IPS-NIHi7 (cell line): ENCODE measurements around the gene ADGRL3.

ENCODE experiments used
- DNase-seq: peaks from one replicate; pipeline ENCODE4 v3.0.0; 2012; ENCODE audit warnings: mixed read lengths; ENCODE audit errors: extremely low spot score

Gene ADGRL3

DNA sequence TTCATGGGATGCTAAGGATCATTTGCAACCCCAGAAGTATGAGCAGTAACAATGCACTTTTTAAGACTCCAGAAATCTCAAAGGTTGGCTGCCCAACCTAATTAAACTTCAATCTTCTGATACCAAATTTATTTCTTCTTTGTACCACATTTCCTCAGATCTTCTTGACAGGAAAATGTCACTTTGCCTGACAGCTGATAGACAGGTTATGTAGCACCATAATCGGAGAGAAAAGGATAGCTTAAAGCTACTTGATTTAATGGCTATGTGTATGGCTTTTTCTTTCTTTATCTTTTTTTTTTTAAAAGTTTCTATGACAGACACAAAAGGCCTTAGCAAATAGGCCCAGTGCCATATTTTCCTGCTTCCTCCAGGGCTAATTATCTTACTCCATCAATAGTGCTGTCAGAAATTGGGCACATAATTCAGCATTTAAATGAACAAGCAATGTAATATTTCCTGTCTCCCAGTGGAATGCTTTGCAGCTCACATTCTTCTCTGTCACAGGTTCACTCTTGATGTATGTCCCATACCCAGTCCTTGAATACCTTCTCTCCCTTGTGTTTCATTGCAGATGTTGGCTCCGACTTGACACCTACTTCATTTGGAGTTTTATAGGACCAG is 795.7 kb downstream of the ADGRL3 start:
- no peak for DNase-seq

DNA sequence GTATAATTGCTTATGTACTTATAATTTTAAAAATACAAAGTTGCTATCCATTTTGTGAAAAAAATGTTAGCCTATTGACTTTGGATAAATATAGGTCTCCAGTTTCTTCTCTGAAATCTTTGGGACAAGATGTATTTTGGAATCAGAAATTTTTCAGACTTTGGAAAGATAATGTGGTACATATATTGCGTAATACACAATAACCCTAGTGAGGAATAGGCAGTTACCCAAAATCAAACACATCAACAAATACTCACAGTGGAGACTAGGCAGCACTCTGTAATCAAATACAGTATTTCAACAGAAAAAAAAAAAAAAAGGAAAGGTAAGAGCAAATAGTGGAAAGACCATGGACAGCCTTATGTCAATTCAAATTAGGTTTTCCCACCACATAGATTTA is 796.8 kb downstream of the ADGRL3 start:
- no peak for DNase-seq

DNA sequence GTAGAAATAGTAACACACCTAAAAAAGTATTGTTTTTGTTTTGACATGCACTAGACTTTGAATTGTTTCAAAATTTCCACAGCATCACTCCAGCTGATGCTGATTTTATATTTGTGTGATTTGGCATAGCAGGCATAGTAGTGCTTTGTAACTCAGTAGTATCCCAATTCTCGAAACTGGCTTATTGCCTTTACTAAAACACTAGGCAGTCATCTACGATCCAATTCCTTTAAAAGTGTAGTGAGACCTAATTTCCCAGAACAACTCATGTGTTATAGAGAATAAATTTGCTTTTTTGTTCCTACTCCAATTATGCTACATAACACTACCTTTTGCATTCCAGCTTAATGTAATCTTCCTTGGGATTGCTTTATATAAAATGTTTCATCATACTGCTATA is 797.7 kb downstream of the ADGRL3 start:
- no peak for DNase-seq

- DNase-seq: no peak
These were observed 803.6 kb downstream of the ADGRL3 start for GRCh38 chr4:62003695-62004094.

GRCh38 chr4:62004881-62005280 is 804.8 kb downstream of the ADGRL3 start:
- DNase-seq: no peak

- peak; percentile 10 for DNase-seq
These were observed 806.0 kb downstream of the ADGRL3 start for GRCh38 chr4:62006108-62006507.

- no peak for DNase-seq
These were observed 815.1 kb downstream of the ADGRL3 start for GRCh38 chr4:62015043-62015739.

- peak; percentile 10 for DNase-seq
These were observed 818.4 kb downstream of the ADGRL3 start for GRCh38 chr4:62018537-62018936.

- DNase-seq: no peak
These were observed 823.5 kb downstream of the ADGRL3 start for GRCh38 chr4:62023633-62024032.

- no peak for DNase-seq
These were observed 828.6 kb downstream of the ADGRL3 start for GRCh38 chr4:62028745-62029144.

- no peak for DNase-seq
These were observed 830.8 kb downstream of the ADGRL3 start for GRCh38 chr4:62030958-62031357.

DNA sequence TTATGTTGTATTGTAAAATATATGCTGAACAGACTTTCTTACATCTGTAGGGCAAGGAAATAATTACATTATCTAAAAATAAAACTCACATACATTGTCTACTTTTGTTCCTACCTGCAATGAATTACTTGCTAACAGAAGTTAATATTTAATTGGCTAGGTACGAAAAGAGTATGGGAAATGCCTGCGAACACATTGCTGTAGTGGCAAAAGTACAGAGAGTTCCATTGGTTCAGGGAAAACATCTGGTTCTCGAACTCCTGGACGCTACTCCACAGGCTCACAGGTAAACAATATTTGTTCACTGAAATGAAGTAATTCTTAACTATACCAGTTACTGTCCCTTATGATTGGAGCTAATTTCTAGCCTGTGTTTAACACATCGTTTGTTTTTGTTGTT is 837.4 kb downstream of the ADGRL3 start:
- no peak for DNase-seq

- no peak for DNase-seq
These were observed 851.2 kb downstream of the ADGRL3 start for GRCh38 chr4:62051332-62051731.

- no peak for DNase-seq
These were observed 853.8 kb downstream of the ADGRL3 start for GRCh38 chr4:62053974-62054373.

GRCh38 chr4:62057031-62057430 is 856.9 kb downstream of the ADGRL3 start:
- no peak for DNase-seq

- no peak for DNase-seq
These were observed 858.4 kb downstream of the ADGRL3 start for GRCh38 chr4:62058571-62058970.

- DNase-seq: peak; percentile 20
These were observed 870.2 kb downstream of the ADGRL3 start for GRCh38 chr4:62070291-62070852.

DNA sequence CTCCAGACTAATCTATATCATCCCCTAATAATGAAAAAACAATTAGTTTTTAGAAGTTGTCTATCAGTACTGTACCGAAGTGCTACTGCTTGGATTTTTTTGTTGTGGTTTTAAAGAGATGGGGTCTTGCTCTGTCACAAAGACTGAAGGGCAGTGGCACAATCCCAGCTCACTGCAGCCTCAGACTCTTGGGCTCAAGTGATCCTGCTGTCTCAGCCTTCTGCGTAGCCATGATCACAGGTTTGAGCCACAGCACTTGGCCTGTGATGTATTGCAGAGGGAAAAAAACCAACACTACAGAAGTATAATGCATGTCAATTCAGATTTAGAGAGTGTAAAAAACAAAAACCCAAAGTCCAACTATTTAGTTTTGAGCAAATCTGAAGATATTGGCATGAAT is 875.0 kb downstream of the ADGRL3 start:
- DNase-seq: no peak

DNA sequence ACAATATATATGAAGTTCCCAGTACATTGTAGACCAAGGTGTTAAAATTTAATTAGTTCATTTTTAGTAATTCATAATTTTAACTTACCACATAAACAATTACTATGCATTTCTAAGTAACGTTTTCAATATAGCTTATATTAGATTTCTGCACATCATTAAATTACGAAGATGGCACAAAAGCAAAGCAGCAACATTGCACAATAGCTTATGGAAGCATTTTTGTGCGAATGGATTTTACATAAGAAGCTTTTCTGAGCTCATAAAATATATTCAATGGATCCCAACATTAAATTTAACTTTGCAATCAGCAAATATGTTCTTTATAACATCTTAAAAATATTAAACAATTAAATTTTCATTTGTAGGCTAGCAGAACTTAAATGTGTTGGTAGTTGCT is 875.4 kb downstream of the ADGRL3 start:
- no peak for DNase-seq

DNA sequence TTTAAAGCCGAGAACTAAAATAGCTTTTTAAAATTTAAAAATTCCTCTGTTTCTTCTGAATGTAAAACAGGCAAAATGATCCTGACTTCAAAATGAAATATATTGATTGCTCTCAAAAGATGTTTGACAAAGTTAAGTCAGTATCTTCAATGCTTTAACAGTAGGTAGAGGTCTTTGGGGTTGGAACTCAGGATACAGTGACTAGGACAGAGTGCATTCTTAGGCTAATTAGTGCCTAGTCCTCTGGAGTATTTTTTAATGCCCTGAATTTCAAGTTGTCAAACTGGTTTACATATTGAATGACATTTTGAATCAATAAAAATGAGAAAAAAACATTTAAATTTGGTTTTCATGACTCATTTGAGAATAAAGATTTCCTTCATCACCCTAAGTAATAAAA is 877.3 kb downstream of the ADGRL3 start:
- DNase-seq: no peak

DNA sequence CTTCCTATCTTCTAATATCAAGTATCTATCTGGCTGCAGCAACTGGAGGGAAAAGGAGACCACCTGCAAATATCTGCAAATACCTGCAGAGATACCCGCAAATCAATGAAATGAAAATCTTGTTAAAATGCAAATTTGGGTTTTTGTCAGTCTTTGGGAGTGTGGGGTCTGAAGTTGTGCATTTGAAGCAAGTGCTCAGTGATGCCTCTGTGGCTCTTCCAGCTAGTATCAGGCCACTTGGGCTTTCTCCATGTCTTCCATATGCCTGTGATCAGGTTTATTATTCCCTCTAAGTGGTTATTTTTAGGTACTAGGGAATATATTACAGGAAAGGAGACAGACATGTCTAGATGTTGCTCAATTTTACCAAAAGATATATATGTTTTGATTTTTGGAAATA is 880.3 kb downstream of the ADGRL3 start:
- no peak for DNase-seq

DNA sequence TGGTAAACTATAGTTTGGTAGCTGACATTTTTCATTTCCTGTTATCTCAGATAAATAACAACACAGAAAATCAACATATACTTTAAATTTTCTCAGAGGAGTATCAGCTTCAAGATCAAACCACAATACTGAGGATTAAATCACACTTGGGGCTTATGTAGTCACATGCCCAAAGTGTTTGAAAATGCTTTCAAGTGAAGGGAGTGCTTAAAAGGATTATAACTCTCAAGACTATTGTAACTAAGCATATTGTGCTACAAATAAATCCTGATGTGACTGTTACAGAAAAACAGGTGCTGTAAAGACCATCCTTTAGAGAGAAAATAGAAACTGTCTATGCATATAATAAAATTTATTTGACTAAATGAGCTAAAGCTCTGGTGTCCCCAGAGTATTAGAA is 887.6 kb downstream of the ADGRL3 start:
- no peak for DNase-seq

DNA sequence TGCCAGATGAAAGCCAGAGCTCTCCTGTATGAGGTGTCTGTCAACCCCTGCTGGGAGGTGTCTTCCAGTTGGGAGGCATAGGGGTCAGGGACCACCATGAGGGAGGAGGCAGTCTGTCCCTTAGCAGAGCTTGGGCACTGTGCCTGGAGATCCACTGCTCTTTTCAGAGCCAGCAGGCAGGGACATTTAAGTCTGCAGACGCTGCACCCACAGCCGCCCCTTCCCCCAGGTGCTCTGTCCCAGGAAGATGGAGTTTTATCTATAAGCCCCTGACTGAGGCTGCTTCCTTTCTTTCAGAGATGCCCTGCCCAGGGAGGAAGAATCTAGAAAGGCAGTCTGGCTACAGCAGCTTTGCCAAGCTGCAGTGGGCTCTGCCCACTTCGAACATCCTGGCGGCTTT is 893.6 kb downstream of the ADGRL3 start:
- DNase-seq: no peak
